H1 (cell line): Measurements from ENCODE around the gene BPIFB2. TPM values are rescaled to one million over a fixed set of nuclear protein-coding genes. Genes with fewer than 3 reads are reported as not detected.

ENCODE experiments used
- JUN ChIP-seq: IDR thresholded peaks from 2 replicates; pipeline ENCODE4 v1.6.1; 2011; ENCODE audit warnings: low read depth, mild to moderate bottlenecking, improper control_type of control experiment, low read length
- RAD21 ChIP-seq, 2 experiments: IDR thresholded peaks in 1 of 2; conservative IDR thresholded peaks in 1 of 2; 2 replicates each; pipeline ENCODE4 v1.6.1; 2011; ENCODE audit warnings: low read depth in 2 of 2, low read length in 2 of 2, improper control_type of control experiment in 1 of 2, inconsistent platforms in 1 of 2, mild to moderate bottlenecking in 1 of 2, moderate library complexity in 1 of 2
- RFX5 ChIP-seq: IDR thresholded peaks from 2 replicates; pipeline ENCODE4 v1.6.1; 2011; ENCODE audit warnings: low read depth, low read length, improper control_type of control experiment, borderline replicate concordance
- polyA plus RNA-seq, 7 experiments: library from polyadenylated mRNA; depleted of rRNA in 3 of 7; stranded (reverse) in 5 of 7; unstranded in 2 of 7; fragments of >200 nt in 5 of 7; fragments of 200-250 nt in 2 of 7; gene quantifications; 1 replicate in 5 of 7; 2 replicates in 1 of 7; 4 replicates in 1 of 7; pipeline versions ENCODE4 v1.2.1 to v1.2.3, GENCODE V29; 2011 to 2013; ENCODE audit warnings: missing spikeins in 2 of 7, mixed read lengths in 2 of 7
- total RNA-seq: library from RNA; stranded (reverse); fragmentation: NEBNext Ultra II Directional; extraction: Animal tissue kit (Norgen Biotek cat#: 25700); gene quantifications from 2 replicates; pipeline ENCODE4 v1.2.1, GENCODE V29; 2021

The BPIFB2 gene
- total and polyA plus RNA-seq, 2 of the 8 experiments (the other 6 are each of a cell fraction or from before 2014, with no cell fraction given) = not detected

- TF ChIP-seq JUN (no peak), RAD21 (IDR thresholded peaks at IDR 0.05 in 1 of 2, conservative IDR thresholded peaks at IDR 0.05 in 1 of 2; ENCODE audit: low read depth in 2 of 2, low read length in 2 of 2) (no peak), RFX5 (no peak)
These were observed 39.5 kb upstream of the BPIFB2 start (continued) for GRCh38 chr20:32967961-32968457.
